Esophagus (tissue), 2 donors: ENCODE measurements around the gene NAP1L1. TPM values are rescaled to one million over a fixed set of nuclear protein-coding genes. Genes with fewer than 3 reads are reported as not detected.

Source experiments
- H3K27ac ChIP-seq, 2 donors: one replicate each; pipeline ENCODE4 v1.5.1; 2013; ENCODE audit warnings: low read depth in 2 of 2, mild to moderate bottlenecking in 2 of 2, inconsistent platforms in 1 of 2, low read length in 1 of 2, moderate library complexity in 1 of 2
- H3K27me3 ChIP-seq, 2 donors: one replicate each; pipeline ENCODE4 v1.6.1; 2013; ENCODE audit warnings: low read length in 2 of 2, control low read depth in 1 of 2, mild to moderate bottlenecking in 1 of 2; ENCODE audit not compliant: insufficient read depth in 2 of 2, control insufficient read depth in 1 of 2
- H3K36me3 ChIP-seq, 2 donors: one replicate each; pipeline ENCODE4 v1.6.1; 2013; ENCODE audit warnings: low read length in 1 of 2; ENCODE audit not compliant: control insufficient read depth in 2 of 2, insufficient read depth in 2 of 2
- H3K4me1 ChIP-seq, 2 donors: one replicate each; pipeline ENCODE4 v1.6.1; 2013; ENCODE audit warnings: low read length in 1 of 2; ENCODE audit not compliant: control insufficient read depth in 2 of 2, insufficient read depth in 2 of 2
- H3K4me3 ChIP-seq, 2 donors: one replicate each; pipeline ENCODE4 v1.5.1; 2013; ENCODE audit warnings: low read length in 2 of 2, mild to moderate bottlenecking in 2 of 2, low read depth in 1 of 2, moderate library complexity in 1 of 2
- H3K9me3 ChIP-seq, 2 donors: one replicate each; pipeline ENCODE4 v1.6.1; 2013; ENCODE audit warnings: mild to moderate bottlenecking in 2 of 2, low read depth in 1 of 2, low read length in 1 of 2, moderate library complexity in 1 of 2; ENCODE audit not compliant: control insufficient read depth in 2 of 2, insufficient read depth in 1 of 2
- WGBS, 2 donors: extraction: QIAGEN DNeasy Blood & Tissue Kit; methylation state at CpG; one replicate each; pipeline ENCODE4 v1.1.7; 2013; 5-methylcytosine and 5-hydroxymethylcytosine counted together
- polyA plus RNA-seq, 2 donors: library from polyadenylated mRNA; stranded (reverse); fragments of 200-250 nt; gene quantifications; one replicate each; pipeline ENCODE4 v1.2.3, GENCODE V29; 2013
- donor health status: healthy with polysubstance abuse.
- donor health status: Bipolar disorder and iron deficiency.

The NAP1L1 gene
- polyA plus RNA-seq, 2 donors, result 100 to 145 TPM

DNA sequence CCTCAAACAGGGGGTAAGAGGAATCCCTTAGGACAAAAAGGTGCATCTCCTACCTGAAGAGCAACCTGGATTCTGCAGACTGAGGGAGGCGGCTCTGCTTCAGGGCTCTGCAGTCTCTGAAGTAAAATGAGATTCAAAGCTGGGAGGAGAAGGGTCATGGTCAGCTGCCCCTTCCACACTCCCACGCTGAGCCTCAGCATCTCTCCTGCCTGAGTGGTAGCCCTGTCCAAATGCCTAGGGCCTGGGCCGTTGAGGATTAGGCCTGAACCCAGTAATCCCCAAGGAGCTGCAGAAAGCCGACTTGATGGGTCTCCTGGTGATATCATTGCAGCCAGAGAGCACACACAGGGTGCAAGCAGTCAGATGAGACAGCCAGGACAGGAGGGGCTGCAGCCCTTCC lies 71.8 kb downstream of the NAP1L1 start:
- Histone ChIP-seq H3K4me1 (no peaks in the 10 kb centered on the region), H3K4me3 (no peak overlapping the region), H3K9me3 (no peaks in the 10 kb centered on the region), H3K27me3 (no peaks in the 10 kb centered on the region), H3K36me3 (no peaks in the 10 kb centered on the region), H3K27ac (no peak overlapping the region)
- WGBS, 2 donors, result 92 to 93% methylated on average over 4 of the region's 4 CpGs

DNA sequence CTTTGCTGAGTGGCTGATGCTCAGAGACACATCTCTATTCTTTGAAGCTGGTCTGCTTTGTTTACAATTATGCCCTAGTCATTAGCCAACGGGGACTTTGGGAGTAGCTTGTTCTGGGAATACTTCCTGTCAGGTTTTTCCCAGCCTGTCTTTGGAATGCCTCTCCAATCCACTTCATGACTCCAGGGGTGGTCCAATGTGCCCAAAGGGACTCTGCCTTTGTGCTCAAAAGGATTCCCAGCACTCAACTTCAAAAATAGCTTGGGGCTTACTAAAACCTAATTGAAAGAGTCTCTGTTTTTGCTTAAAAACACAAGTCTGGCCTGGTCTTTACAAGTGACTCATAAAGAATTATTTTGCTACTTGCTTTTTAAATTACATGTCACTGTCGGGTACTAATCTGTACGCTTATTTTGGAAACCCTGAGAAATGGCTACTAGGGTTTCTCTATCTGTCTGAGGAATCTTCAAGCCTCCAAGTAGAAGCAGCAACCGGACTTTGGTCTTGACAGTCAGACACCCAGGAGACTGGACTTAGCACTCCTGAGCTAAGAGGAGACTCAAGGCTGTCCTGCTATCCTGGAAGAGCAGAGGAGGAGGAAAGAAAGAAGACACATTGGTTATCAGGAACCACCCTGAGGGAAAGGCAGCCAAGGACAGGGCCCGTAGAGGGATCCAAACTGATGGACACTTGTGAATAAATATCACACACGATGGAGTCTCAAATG lies 73.6 kb downstream of the NAP1L1 start:
- 68 to 73% methylated on average over 6 of the region's 6 CpGs for WGBS, 2 donors
- Histone ChIP-seq H3K36me3 (no peaks in the 10 kb centered on the region), H3K27me3 (no peaks in the 10 kb centered on the region), H3K4me1 (no peaks in the 10 kb centered on the region), H3K9me3 (no peaks in the 10 kb centered on the region), H3K27ac (peak overlapping the region in 1 of 2 donors; percentile 24), H3K4me3 (no peak overlapping the region)

DNA sequence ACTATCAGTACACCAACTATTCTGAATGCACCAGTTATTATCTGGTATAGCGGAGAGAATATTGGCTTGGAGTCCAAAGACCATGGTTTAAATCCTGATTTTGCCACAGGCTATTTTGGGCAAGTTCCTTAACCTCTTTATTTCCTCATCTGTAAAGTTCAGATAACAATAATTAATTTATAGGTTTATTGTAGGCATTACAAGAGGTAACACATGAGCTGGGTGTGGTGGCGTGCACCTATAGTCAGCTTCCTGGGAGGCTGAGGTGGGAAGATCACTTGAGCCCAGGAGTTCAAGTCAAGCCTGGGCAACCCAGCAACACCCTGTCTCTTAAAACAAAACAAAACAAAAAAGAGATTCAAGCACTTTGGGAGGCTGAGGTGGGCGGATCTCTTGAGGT lies 76.1 kb downstream of the NAP1L1 start:
- Histone ChIP-seq H3K27me3 (no peaks in the 10 kb centered on the region), H3K36me3 (no peaks in the 10 kb centered on the region), H3K4me3 (no peak overlapping the region), H3K9me3 (no peaks in the 10 kb centered on the region), H3K4me1 (no peaks in the 10 kb centered on the region), H3K27ac (no peak overlapping the region)
- WGBS, 2 donors, result 90 to 94% methylated on average over 3 of the region's 3 CpGs

DNA sequence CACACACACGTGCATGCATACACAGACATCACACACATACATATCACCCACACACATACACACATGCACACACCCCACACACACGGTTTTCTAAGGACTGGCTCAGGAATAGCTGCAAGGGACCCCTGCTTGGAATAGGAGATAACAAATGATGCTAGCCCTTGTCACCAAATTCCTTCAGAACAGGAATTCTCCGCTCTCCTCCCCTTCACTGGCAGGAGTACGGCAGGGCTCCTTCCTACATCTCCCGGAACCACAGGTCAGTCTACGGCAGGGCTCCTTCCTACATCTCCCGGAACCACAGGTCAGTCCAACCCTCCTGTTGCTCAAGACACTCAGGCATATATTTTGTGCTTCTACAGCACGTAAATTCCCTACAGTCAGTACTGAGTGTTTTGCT lies 76.8 kb downstream of the NAP1L1 start:
- 86 to 92% methylated on average over 8 of the region's 8 CpGs for WGBS, 2 donors
- H3K27me3 ChIP-seq, result no peaks in the 10 kb centered on the region

DNA sequence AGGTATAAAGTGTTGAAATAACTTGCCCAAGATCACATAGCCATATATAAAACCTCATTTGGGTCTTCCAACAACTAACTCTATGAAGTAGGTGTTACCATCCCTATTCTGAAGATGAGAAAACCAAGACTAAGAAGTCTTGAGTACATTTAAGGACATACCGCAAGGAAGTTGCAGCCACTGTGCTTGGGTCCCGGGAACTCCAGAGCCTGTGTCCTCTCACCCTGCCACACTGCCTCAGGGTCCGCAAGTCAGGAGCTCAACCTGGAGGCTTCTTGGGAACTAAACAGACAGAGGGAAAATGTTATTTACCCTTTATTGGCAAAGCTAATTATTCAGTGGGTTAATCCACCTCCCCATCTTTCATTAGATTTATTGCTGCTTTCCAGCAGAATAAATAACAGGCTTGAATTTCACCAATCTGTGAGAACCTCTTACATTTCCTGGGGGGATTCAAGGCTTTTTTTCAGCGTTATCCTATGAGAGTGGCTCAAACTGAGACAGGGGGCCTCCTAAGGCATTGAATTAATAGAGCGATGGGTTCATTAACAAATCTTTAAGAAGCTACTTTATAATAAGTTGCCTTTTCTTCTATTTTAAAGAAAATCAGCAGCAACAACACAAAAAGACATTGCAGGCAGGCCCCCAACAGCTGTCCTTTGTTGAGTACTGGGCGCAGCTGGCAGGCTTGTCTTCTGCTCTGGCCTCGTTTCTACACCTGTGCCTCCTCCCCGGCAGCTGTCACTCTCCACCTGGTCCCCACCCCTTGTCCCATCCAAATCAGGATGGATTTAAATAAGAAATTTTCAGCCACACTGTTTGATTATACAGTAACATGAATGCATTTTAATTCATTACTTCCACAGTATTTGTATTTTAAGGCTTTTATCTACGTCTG lies 78.2 kb downstream of the NAP1L1 start:
- Histone ChIP-seq H3K4me1 (no peaks in the 10 kb centered on the region), H3K9me3 (no peaks in the 10 kb centered on the region), H3K27me3 (no peaks in the 10 kb centered on the region), H3K4me3 (no peak overlapping the region), H3K36me3 (no peaks in the 10 kb centered on the region), H3K27ac (no peak overlapping the region)
- WGBS, 2 donors, result 85 to 91% methylated on average over 9 of the region's 9 CpGs

More for the DNA sequence above, 76.8 kb downstream of the NAP1L1 start:
- H3K9me3 ChIP-seq, result no peaks in the 10 kb centered on the region
- H3K27ac ChIP-seq, result no peak overlapping the region
- no peaks in the 10 kb centered on the region for H3K36me3 ChIP-seq
- no peak overlapping the region for H3K4me3 ChIP-seq
- H3K4me1 ChIP-seq, result no peaks in the 10 kb centered on the region

DNA sequence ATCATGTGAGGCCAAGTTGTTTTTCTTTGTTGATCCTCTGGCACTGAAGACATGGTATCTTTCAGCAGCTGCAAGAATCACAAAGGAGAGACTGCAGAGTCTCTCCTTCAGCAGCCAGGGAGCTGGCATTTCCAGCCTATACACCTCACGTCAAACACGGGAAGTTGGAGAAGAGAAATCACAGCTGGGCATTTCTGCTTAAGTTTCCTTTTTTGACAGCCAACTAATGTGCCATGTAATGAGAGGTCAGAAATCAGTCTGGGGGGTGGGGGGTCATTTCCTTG lies 81.2 kb downstream of the NAP1L1 start:
- no peaks in the 10 kb centered on the region for H3K27me3 ChIP-seq
- no peaks in the 10 kb centered on the region for H3K9me3 ChIP-seq
- H3K4me1 ChIP-seq, result no peaks in the 10 kb centered on the region
- H3K36me3 ChIP-seq, result no peaks in the 10 kb centered on the region
- no peak overlapping the region for H3K27ac ChIP-seq
- no peak overlapping the region for H3K4me3 ChIP-seq
- WGBS, 2 donors, result 78 to 90% methylated on average over 2 of the region's 2 CpGs

DNA sequence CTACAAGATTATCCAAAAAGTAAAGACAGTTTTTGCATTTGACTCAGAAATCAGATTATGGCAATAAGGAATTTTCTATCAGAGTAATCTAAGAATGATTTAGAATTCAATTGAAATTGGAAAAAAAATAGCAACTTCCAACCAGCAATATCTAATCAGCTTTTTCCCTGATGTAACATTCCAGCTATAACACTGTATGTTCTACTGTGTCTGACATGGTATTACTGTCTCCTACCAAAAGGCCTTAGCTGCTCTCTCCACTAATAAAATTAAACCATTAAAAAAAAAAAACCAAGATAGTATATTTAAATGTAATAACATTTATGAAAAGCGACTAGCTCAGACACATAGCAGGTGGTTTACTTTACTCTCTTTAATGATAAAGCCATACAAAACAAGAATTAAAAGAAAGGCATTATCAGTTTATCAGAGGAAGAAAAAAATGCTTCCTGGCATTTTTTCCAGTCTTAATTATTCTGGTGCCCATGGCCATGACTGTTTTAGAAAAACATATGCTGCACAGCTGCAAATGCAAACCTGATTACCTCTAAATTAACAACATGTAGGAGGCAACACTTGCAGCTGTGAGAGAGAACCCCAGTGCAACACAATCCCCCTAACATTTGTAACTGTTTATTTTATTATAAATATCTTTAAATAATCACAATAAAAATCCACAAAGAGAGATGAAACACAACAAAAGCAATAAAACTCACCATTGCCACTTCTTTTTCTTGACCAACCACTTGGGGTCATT lies 81.7 kb downstream of the NAP1L1 start:
- 85% methylated on average over 1 of the region's 1 CpG for WGBS, 2 donors
- Histone ChIP-seq H3K4me3 (no peak overlapping the region), H3K27ac (no peak overlapping the region), H3K4me1 (no peaks in the 10 kb centered on the region), H3K27me3 (no peaks in the 10 kb centered on the region), H3K9me3 (no peaks in the 10 kb centered on the region), H3K36me3 (no peaks in the 10 kb centered on the region)

DNA sequence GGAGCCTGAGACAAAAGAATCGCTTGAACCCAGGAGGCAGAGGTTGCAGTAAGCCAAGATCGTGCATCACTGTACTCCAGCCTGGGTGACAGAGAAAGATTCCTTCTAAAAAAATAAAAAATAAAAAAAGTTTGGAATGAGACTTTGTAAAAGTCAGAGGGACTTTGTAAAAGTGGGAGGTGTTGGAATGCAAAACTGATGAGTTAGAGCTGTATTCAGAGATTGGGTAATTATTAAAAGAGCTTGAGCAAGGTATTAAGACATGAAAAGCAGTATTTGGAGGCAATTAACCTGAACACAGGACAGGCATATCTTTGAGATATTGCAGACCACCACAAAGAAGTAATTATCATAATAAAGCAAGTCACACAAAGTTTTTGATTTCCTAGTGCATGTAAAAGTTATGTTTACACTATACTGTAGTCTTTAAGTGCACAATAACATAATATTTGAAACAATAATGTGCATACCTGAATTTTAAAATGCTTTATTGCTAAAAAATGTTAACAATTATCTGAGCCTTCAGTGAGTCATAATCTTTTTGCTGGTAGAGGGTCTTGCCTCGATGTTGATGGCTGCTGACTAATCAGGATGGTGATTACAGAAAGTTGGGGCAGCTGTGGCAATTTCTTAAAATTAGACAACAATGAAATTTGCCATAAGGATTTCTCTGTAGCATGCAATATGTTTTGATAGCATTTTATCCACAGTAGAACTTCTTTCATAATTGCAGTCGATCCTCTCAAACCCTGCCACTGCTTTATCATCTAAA lies 86.0 kb downstream of the NAP1L1 start:
- Histone ChIP-seq H3K27me3 (no peaks in the 10 kb centered on the region), H3K9me3 (no peaks in the 10 kb centered on the region), H3K36me3 (no peaks in the 10 kb centered on the region), H3K4me1 (no peaks in the 10 kb centered on the region), H3K27ac (no peak overlapping the region), H3K4me3 (no peak overlapping the region)
- WGBS, 2 donors, result 78 to 81% methylated on average over 4 of the region's 4 CpGs

DNA sequence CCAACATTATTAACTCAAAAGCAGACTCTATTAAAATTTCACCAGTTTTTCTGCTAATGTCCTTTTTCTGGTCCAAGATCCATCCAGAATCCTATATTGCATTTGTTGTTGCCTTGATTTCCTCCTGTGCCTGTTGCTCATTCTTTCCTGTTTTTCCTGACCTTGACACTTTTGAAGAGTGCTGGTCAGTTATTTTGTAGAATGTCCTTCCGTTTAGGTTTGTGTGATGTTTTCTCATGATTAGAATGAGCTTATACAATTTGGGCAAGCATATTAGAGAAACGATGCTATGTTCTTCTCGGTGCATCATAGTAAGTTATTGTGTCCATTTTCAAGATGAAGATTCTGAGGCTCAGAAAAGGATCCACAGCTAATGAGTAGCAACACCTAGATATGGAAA lies 86.8 kb downstream of the NAP1L1 start:
- no peaks in the 10 kb centered on the region for H3K27me3 ChIP-seq
- WGBS, 2 donors, result 82 to 87% methylated on average over 3 of the region's 3 CpGs

More for the DNA sequence above, 86.8 kb downstream of the NAP1L1 start:
- H3K36me3 ChIP-seq, result no peaks in the 10 kb centered on the region
- no peaks in the 10 kb centered on the region for H3K9me3 ChIP-seq
- H3K4me1 ChIP-seq, result no peaks in the 10 kb centered on the region
- no peak overlapping the region for H3K27ac ChIP-seq
- no peak overlapping the region for H3K4me3 ChIP-seq
